KMS-11 (cell line): ENCODE measurements around the gene BCL6B.

Experiments used
- H2AFZ ChIP-seq: fragments of 200-600 bp; sonication (generic); 2 replicates; pipeline ENCODE4 v1.6.1; 2016; ENCODE audit warnings: antibody characterized with exemption, mixed run types, low read depth
- H3K27ac ChIP-seq: fragments of 200-600 bp; sonication (generic); 2 replicates; pipeline ENCODE4 v1.6.1; 2016; ENCODE audit warnings: mild to moderate bottlenecking, mixed run types
- H3K27me3 ChIP-seq: fragments of 200-600 bp; sonication (generic); 2 replicates; pipeline ENCODE4 v1.6.1; 2017; ENCODE audit warnings: mild to moderate bottlenecking, low read depth, mixed run types, moderate library complexity; ENCODE audit not compliant: insufficient read depth
- H3K36me3 ChIP-seq: fragments of 200-600 bp; sonication (generic); 2 replicates; pipeline ENCODE4 v1.6.1; 2017; ENCODE audit warnings: mild to moderate bottlenecking, mixed run types; ENCODE audit not compliant: insufficient read depth
- H3K4me1 ChIP-seq: fragments of 200-600 bp; sonication (generic); 2 replicates; pipeline ENCODE4 v1.6.1; 2016; ENCODE audit warnings: mild to moderate bottlenecking, low read depth, mixed run types; ENCODE audit not compliant: poor library complexity, severe bottlenecking
- H3K4me2 ChIP-seq: fragments of 200-600 bp; sonication (generic); 2 replicates; pipeline ENCODE4 v1.7.0; 2016; ENCODE audit warnings: mild to moderate bottlenecking, mixed run types
- H3K4me3 ChIP-seq: fragments of 200-600 bp; sonication (generic); IDR thresholded peaks from 2 replicates; pipeline ENCODE4 v1.6.1; 2017; ENCODE audit warnings: low read depth, low read length, mixed read lengths; ENCODE audit not compliant: insufficient read depth
- H3K79me2 ChIP-seq: fragments of 200-600 bp; sonication (generic); 2 replicates; pipeline ENCODE4 v1.6.1; 2016; ENCODE audit warnings: low read depth, mixed run types; ENCODE audit not compliant: insufficient read depth
- H3K9ac ChIP-seq: fragments of 200-600 bp; sonication (generic); 2 replicates; pipeline ENCODE4 v1.6.1; 2016; ENCODE audit warnings: mild to moderate bottlenecking, mixed run types
- H4K20me1 ChIP-seq: fragments of 200-600 bp; sonication (generic); 2 replicates; pipeline ENCODE4 v1.6.1; 2016; ENCODE audit warnings: mild to moderate bottlenecking, mixed run types; ENCODE audit not compliant: insufficient read depth
- CTCF ChIP-seq: fragments of 200-600 bp; sonication (generic); conservative IDR thresholded peaks from 2 replicates; pipeline ENCODE4 v1.6.1; 2017; ENCODE audit warnings: low read depth, mild to moderate bottlenecking, antibody characterized with exemption, low read length, moderate library complexity, mixed read lengths

BCL6B gene

DNA sequence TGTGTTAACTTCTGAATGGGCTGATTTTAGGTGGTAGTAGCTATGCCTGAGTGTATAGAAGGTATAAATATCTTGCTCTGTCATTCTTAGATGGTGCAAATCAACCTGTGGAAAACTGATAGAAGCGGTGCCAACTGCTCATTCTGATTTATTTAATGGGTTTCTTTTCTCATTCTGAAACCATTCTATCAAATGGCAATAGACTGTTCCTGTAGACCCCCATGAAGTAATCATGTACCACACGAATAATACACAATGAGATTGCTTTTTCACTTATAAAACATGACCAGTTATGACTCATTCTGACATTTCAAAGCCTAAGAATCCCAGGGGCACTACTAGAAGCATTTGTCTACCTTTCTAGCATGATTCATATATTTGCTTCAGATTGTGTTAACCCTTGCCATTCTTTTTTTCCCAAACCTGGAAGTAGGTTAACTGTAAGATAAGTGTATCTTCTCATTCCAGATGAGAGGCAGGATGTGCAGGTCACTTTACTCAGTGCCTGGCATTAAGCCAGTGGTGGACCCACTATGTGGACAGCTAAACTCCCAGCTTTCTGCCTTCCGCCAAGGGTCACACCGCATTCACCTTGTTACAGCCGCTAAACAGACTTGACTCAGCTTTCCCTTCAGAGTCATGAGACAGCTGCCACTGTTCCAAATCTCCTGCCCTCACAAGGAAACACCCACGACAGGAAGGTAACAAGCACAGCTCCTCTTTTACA lies 37.5 kb downstream of the BCL6B start:
- H3K4me3 ChIP-seq = no peak overlapping the region
- H3K4me1 ChIP-seq = no peaks in the 10 kb centered on the region
- H3K4me2 ChIP-seq = no peak overlapping the region
- no peaks in the 10 kb centered on the region for H3K36me3 ChIP-seq
- H3K27me3 ChIP-seq = no peaks in the 10 kb centered on the region
- H2AFZ ChIP-seq = no peak overlapping the region
- no peaks in the 10 kb centered on the region for H4K20me1 ChIP-seq
- H3K79me2 ChIP-seq = no peaks in the 10 kb centered on the region
- H3K9ac ChIP-seq = no peak overlapping the region
- TF ChIP-seq CTCF = no peak
- H3K27ac ChIP-seq = no peak overlapping the region

GRCh38 chr17:7063518-7064094 lies 40.8 kb downstream of the BCL6B start:
- Histone ChIP-seq H3K27ac (no peak overlapping the region), H3K4me2 (no peak overlapping the region)

GRCh38 chr17:7064261-7064660 lies 41.4 kb downstream of the BCL6B start:
- Histone ChIP-seq H2AFZ (no peak overlapping the region), H3K4me3 (no peak overlapping the region), H3K27me3 (no peaks in the 10 kb centered on the region), H3K4me1 (no peaks in the 10 kb centered on the region), H3K79me2 (no peaks in the 10 kb centered on the region), H3K36me3 (no peaks in the 10 kb centered on the region), H3K9ac (no peak overlapping the region), H3K4me2 (no peak overlapping the region), H3K27ac (no peak overlapping the region), H4K20me1 (no peaks in the 10 kb centered on the region)
- TF ChIP-seq CTCF = no peak

More at GRCh38 chr17:7063518-7064094, 40.8 kb downstream of the BCL6B start:
- Histone ChIP-seq H3K4me1 (no peaks in the 10 kb centered on the region), H2AFZ (no peak overlapping the region), H3K36me3 (no peaks in the 10 kb centered on the region), H3K79me2 (no peaks in the 10 kb centered on the region), H3K4me3 (no peak overlapping the region), H4K20me1 (no peaks in the 10 kb centered on the region), H3K27me3 (no peaks in the 10 kb centered on the region), H3K9ac (no peak overlapping the region)
- TF ChIP-seq CTCF = no peak

GRCh38 chr17:7067198-7067597 lies 44.3 kb downstream of the BCL6B start:
- H3K27me3 ChIP-seq = no peaks in the 10 kb centered on the region

More at GRCh38 chr17:7067198-7067597, 44.3 kb downstream of the BCL6B start:
- Histone ChIP-seq H3K4me3 (no peak overlapping the region), H3K27ac (no peak overlapping the region), H2AFZ (no peak overlapping the region), H3K79me2 (no peaks in the 10 kb centered on the region), H4K20me1 (no peaks in the 10 kb centered on the region), H3K4me1 (no peaks in the 10 kb centered on the region), H3K4me2 (no peak overlapping the region), H3K9ac (no peak overlapping the region), H3K36me3 (no peaks in the 10 kb centered on the region)
- TF ChIP-seq CTCF = no peak
